Right cardiac atrium (tissue), 5 donors: Measurements from ENCODE around the gene CAMTA1. TPM values are rescaled to one million over a fixed set of nuclear protein-coding genes. Genes with fewer than 3 reads are reported as not detected.
A peak's percentile ranks its signal among the peaks of the same experiment; 100 is the strongest.
"Not testable (repeated sequence)": the region's sequence is repeated elsewhere in the genome, so short reads cannot be mapped to it uniquely, and the experiment has no call there.

Experiments
- ATAC-seq, 2 donors: fragments of 200-7000 bp; cut with Tn5 transposase; one replicate each; pipeline versions ENCODE4 v1.8.0 to v1.9.1; 2020; ENCODE audit warnings: moderate library complexity in 2 of 2, mild to moderate bottlenecking in 1 of 2
- DNase-seq, 3 donors: peaks; one replicate each; pipeline ENCODE4 v3.0.0-alpha.2; 2020
- H3K27ac ChIP-seq: one replicate; pipeline ENCODE4 v1.5.1; 2013; ENCODE audit warnings: mild to moderate bottlenecking, low read length, control low read depth, moderate library complexity
- H3K27me3 ChIP-seq: one replicate; pipeline ENCODE4 v1.6.1; 2013; ENCODE audit not compliant: control insufficient read depth, insufficient read depth
- H3K4me1 ChIP-seq: one replicate; pipeline ENCODE4 v1.6.1; 2013; ENCODE audit warnings: low read length; ENCODE audit not compliant: control insufficient read depth, insufficient read depth
- H3K4me3 ChIP-seq: one replicate; pipeline ENCODE4 v1.5.1; 2013; ENCODE audit warnings: low read length, control low read depth
- H3K9me3 ChIP-seq: one replicate; pipeline ENCODE4 v1.6.1; 2013; ENCODE audit warnings: low read length; ENCODE audit not compliant: control insufficient read depth
- WGBS: extraction: QIAGEN DNeasy Blood & Tissue Kit; methylation state at CpG from one replicate; pipeline ENCODE4 v1.1.7; 2013; 5-methylcytosine and 5-hydroxymethylcytosine counted together
- intact Hi-C, 4 donors: fragments of 100-400 bp; cut with DNase I; formaldehyde crosslinking; loops; one replicate each; pipeline versions ENCODE4 v1.11.0 to v1.14.0; 2022 to 2023
- polyA plus RNA-seq: library from polyadenylated mRNA; stranded (reverse); fragments of 200-250 nt; gene quantifications from one replicate; pipeline ENCODE4 v1.2.3, GENCODE V29; 2013
- total RNA-seq, 4 donors: library from RNA; stranded (reverse); fragmentation: NEBNext Ultra II Directional; extraction: Animal tissue kit (Norgen Biotek cat#: 25700); gene quantifications; one replicate each; pipeline ENCODE4 v1.2.1, GENCODE V29; 2021
- donor health status: healthy with polysubstance abuse.
- donor health status: DM: no; HTN: yes; CAD: no.
- donor health status: DM: no; HTN: no; CAD: no.
- donor health status: DM: no; HTN: yes; CAD: no; lungs with severe emphysema.
- donor health status: DM: yes; HTN: yes; CAD: no.

CAMTA1 gene
- total and polyA plus RNA-seq, 5 donors = 155 to 334 (median 164) TPM

GRCh38 chr1:6805004-6805416 is 19.8 kb downstream of the CAMTA1 start:
- no peaks in the 10 kb centered on the region for H3K27me3 ChIP-seq
- no peak overlapping the region for H3K27ac ChIP-seq
- intact Hi-C loops = no loop called here
- H3K4me3 ChIP-seq = no peak overlapping the region
- peaks cover 17% of the 10 kb centered on the region for H3K4me1 ChIP-seq
- H3K9me3 ChIP-seq = no peaks in the 10 kb centered on the region
- 84% methylated on average over 1 of the region's 1 CpG for WGBS
- DNase-seq (no peak), ATAC-seq (no peak)

GRCh38 chr1:6807782-6808181 is 22.5 kb downstream of the CAMTA1 start:
- ATAC-seq = no peak
- peaks cover 7% of the 10 kb centered on the region for H3K4me1 ChIP-seq
- WGBS = 74% methylated on average over 3 of the region's 3 CpGs

DNA sequence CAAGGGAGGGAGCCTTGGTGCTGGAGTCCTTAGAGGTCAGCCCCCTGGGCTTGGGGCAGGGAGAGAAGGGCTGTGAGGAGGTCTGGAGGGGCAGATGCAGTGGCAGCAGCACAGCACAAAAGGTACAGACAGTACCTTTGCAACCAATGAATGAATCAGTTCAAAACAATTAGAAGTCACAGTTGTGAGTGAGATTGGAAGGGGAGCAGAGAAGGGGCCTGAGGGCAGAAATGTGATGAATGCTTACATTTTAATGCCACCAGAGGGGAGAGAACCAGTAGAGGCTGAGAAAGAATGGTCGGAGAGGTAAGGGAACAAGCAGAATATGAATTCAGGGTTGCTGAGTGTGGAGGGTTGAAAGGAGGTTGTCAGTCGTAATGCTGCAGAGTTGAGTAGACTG is 24.2 kb downstream of the CAMTA1 start:
- H3K4me3 ChIP-seq = no peak overlapping the region
- H3K4me1 ChIP-seq = peaks cover 6% of the 10 kb centered on the region
- WGBS = 98% methylated on average over 2 of the region's 2 CpGs
- no peaks in the 10 kb centered on the region for H3K9me3 ChIP-seq
- DNase-seq (no peak), ATAC-seq (no peak)
- H3K27ac ChIP-seq = no peak overlapping the region
- no peaks in the 10 kb centered on the region for H3K27me3 ChIP-seq
- intact Hi-C loops = no loop called here

More at GRCh38 chr1:6807782-6808181, 22.5 kb downstream of the CAMTA1 start:
- H3K4me3 ChIP-seq = no peak overlapping the region
- DNase-seq = no peak
- no peak overlapping the region for H3K27ac ChIP-seq
- intact Hi-C loops = no loop called here
- H3K27me3 ChIP-seq = no peaks in the 10 kb centered on the region
- no peaks in the 10 kb centered on the region for H3K9me3 ChIP-seq

DNA sequence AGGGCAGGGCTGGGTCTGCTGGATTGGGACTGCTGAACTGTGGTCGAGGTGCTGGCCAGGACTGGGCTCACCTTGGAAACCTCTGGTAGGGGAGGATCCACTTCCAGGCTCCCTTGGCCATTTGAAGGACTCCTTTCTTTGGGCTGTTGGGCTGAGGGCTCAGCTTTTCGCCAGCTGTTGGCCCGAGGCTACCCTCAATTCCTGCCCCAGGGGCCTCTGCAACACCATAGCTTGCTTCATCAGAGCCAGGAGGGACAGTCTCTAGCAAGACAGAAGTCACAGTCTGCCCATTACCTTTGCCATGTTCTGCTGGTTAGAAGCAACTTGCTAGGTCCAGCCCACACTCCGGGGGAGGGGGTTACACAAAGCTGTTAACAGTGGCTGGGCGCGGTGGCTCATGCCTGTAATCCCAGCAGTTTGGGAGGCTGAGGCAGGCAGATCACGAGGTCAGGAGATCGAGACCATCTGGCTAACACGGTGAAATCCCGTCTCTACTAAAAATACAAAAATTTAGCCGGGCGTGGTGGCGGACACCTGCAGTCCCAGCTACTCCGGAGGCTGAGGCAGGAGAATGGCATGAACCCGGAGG is 25.0 kb downstream of the CAMTA1 start:
- H3K4me1 ChIP-seq, H3K4me3 ChIP-seq, H3K27me3 ChIP-seq, DNase-seq, H3K9me3 ChIP-seq, ATAC-seq, H3K27ac ChIP-seq, intact Hi-C loops: not testable (repeated sequence)
- 97% methylated on average over 15 of the region's 15 CpGs for WGBS

- peaks cover 6% of the 10 kb centered on the region for H3K4me1 ChIP-seq
- WGBS = 34% methylated on average over 8 of the region's 8 CpGs
- H3K27ac ChIP-seq = no peak overlapping the region
- H3K4me3 ChIP-seq = no peak overlapping the region
- H3K27me3 ChIP-seq = no peaks in the 10 kb centered on the region
- H3K9me3 ChIP-seq = no peaks in the 10 kb centered on the region
- DNase-seq (peak; percentile 44 to 74 (median 70)), ATAC-seq (peak; percentile 63 to 75)
- intact Hi-C loops = no loop called here
These were observed 26.3 kb downstream of the CAMTA1 start for GRCh38 chr1:6811583-6811982.

- Histone ChIP-seq H3K4me3 (no peak overlapping the region), H3K27ac (no peak overlapping the region), H3K4me1 (peaks cover 4% of the 10 kb centered on the region), H3K27me3 (no peaks in the 10 kb centered on the region), H3K9me3 (no peaks in the 10 kb centered on the region)
- ATAC-seq (no peak), DNase-seq (no peak)
- intact Hi-C loops = no loop called here
- 91% methylated on average over 1 of the region's 1 CpG for WGBS
These were observed 27.9 kb downstream of the CAMTA1 start for GRCh38 chr1:6813165-6813564.

GRCh38 chr1:6815726-6816125 is 30.5 kb downstream of the CAMTA1 start:
- no peak overlapping the region for H3K27ac ChIP-seq
- ATAC-seq (no peak), DNase-seq (no peak)
- H3K9me3 ChIP-seq = no peaks in the 10 kb centered on the region
- peaks cover 7% of the 10 kb centered on the region for H3K4me1 ChIP-seq
- 91% methylated on average over 2 of the region's 2 CpGs for WGBS
- H3K4me3 ChIP-seq = no peak overlapping the region
- no peaks in the 10 kb centered on the region for H3K27me3 ChIP-seq
- intact Hi-C loops = no loop called here

- Histone ChIP-seq H3K4me1 (peaks cover 4% of the 10 kb centered on the region), H3K27ac (no peak overlapping the region), H3K4me3 (no peak overlapping the region), H3K27me3 (no peaks in the 10 kb centered on the region), H3K9me3 (no peaks in the 10 kb centered on the region)
- intact Hi-C loops = no loop called here
- ATAC-seq = no peak
- DNase-seq = no peak
- 74% methylated on average over 6 of the region's 6 CpGs for WGBS
These were observed 34.2 kb downstream of the CAMTA1 start for GRCh38 chr1:6819246-6820040.

GRCh38 chr1:6820899-6821298 is 35.6 kb downstream of the CAMTA1 start:
- Histone ChIP-seq H3K4me1 (peaks cover 4% of the 10 kb centered on the region), H3K27ac (no peak overlapping the region), H3K4me3 (no peak overlapping the region), H3K27me3 (no peaks in the 10 kb centered on the region), H3K9me3 (no peaks in the 10 kb centered on the region)
- no peak for ATAC-seq
- intact Hi-C loops = no loop called here
- WGBS = 66% methylated on average over 2 of the region's 2 CpGs
- no peak for DNase-seq

DNA sequence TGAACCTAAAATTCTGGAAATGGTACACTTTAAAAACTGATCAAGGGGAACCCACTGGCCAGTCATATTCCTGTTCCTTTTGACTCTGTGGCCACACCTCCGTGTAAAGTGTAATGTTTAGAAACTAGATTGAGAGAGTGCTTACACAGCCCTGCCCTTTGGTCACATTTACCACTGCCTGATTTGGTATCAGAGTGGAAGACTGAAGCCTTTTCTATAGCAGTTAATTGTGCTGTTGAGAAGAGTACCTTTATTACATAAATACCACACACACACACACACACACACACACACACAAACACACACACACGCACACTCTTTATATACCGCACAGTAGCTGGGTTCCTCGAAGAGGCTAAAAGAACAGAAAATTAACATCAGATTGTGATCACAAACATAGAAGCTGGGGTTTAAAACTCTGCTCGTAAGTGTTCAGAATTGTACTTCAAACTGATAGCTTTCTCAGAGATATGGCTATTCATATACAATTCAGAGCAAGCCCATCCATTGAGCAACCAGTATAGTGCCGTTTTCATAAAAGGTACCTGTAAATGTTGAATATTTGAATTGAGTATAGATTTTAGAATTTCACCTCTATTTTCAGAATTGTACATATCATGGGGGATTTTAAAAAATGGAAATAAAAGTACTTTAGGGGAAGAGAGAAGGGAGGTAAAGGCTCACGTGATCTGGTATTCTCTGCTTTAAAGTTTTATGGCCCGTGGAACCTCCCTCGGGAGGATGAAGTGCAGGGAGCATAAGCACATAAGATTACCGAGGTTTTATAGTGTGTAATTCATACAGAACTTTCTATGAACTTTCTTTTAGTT is 37.5 kb downstream of the CAMTA1 start:
- H3K27me3 ChIP-seq = no peaks in the 10 kb centered on the region
- intact Hi-C loops = no loop called here
- peaks cover 4% of the 10 kb centered on the region for H3K4me1 ChIP-seq
- no peak for DNase-seq
- no peaks in the 10 kb centered on the region for H3K9me3 ChIP-seq
- ATAC-seq = peak; percentile 62 to 79
- WGBS = 78% methylated on average over 10 of the region's 10 CpGs
- H3K4me3 ChIP-seq = no peak overlapping the region
- H3K27ac ChIP-seq = no peak overlapping the region

GRCh38 chr1:6823793-6824192 is 38.5 kb downstream of the CAMTA1 start:
- no peak for DNase-seq
- no peaks in the 10 kb centered on the region for H3K9me3 ChIP-seq

More at GRCh38 chr1:6823793-6824192, 38.5 kb downstream of the CAMTA1 start:
- no peak overlapping the region for H3K27ac ChIP-seq
- no peaks in the 10 kb centered on the region for H3K27me3 ChIP-seq
- H3K4me1 ChIP-seq = peaks cover 4% of the 10 kb centered on the region
- intact Hi-C loops = no loop called here
- ATAC-seq = no peak
- H3K4me3 ChIP-seq = no peak overlapping the region
